ENCODE data around the gene KDM4D.

KDM4D gene

DNA sequence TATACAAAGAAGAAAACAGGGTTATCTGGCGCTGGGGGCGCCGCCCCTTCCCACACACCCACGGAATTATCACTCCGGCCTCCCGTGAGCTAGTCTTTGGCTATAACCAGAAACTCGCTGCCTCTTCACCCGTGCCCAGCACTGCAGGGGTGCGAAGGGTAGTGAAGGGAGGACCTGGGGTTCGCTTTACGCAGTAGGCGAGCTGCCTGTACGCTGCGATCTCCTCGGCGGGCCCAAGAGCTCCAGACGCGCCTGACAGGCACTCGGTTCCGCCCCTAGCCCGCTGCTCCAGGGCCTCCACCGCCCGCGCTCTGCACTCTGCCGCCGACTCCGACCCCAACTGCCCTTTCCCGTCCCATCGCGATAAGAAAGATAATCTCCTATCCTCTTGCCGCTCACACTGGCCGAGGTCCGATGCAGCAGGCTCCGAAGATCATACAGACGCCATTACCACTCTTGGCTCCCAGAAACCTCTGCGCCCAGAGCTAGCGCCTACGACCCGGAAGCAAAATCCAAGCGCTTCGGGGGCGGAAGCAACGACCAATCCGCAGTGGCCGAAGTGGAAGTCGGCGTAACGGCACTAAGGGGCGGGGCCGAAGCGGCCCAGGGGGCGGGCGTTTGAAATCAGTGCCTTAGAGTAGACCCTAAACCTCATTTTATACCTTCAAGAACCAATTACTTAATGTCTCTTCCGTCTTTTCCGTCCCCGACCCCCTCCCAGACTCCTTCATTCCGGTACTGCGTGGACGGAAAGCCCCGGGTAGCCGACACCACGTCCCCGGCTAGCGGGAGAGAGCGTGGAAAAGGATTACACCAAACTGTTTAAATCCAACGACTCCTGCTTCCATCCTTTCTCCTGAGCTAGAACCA lies at the start of gene KDM4D, which contains the start of gene CWC15:
Gene KDM4D, plus strand, starts transcription at position 611 of the 870 bp plus-strand sequence. CDS start 23,664 bp downstream, outside the sequence.
Gene CWC15, minus strand, starts transcription at position 458 of the 870 bp plus-strand sequence. CDS start 1,371 bp downstream, outside the sequence.
- H3K4me3 ChIP-seq (ENCODE audit: low read depth, low read length), result peak within 1 kb of the TSS; percentile 90
- TF ChIP-seq, protein P1, sequence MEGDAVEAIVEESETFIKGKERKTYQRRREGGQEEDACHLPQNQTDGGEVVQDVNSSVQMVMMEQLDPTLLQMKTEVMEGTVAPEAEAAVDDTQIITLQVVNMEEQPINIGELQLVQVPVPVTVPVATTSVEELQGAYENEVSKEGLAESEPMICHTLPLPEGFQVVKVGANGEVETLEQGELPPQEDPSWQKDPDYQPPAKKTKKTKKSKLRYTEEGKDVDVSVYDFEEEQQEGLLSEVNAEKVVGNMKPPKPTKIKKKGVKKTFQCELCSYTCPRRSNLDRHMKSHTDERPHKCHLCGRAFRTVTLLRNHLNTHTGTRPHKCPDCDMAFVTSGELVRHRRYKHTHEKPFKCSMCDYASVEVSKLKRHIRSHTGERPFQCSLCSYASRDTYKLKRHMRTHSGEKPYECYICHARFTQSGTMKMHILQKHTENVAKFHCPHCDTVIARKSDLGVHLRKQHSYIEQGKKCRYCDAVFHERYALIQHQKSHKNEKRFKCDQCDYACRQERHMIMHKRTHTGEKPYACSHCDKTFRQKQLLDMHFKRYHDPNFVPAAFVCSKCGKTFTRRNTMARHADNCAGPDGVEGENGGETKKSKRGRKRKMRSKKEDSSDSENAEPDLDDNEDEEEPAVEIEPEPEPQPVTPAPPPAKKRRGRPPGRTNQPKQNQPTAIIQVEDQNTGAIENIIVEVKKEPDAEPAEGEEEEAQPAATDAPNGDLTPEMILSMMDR (IDR thresholded peaks at IDR 0.05; ENCODE audit: borderline replicate concordance, insufficient read depth, low read depth, low read length), result no peak

DNA sequence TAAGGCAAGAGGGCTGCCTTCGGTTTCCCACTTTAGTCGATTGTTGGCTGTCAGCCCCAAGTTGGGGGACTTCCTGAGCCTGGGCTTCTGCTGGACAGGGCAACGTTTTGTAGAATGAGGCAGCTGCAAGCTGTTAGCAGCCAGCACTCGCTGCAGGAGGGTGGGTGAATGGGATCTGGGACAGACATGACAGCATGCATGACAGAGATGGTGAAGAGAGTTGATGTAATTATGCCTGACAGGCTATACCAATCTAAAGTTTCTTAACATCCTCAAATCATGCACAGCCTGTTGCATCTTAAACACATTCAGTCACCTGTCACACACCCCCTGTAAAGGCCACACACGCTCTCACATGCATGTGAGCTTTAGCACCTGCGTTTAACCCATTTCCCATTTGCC lies 49.3 kb upstream of the KDM4D start:
- TF ChIP-seq, protein P1 (IDR thresholded peaks at IDR 0.05; ENCODE audit: borderline replicate concordance, insufficient read depth, low read depth, low read length), result no peak
- no peak overlapping the region for H3K4me3 ChIP-seq (ENCODE audit: low read depth, low read length)

GRCh38 chr11:94924612-94925011 lies 48.9 kb upstream of the KDM4D start:
- no peak overlapping the region for H3K4me3 ChIP-seq (ENCODE audit: low read depth, low read length)
- TF ChIP-seq, protein P1 (IDR thresholded peaks at IDR 0.05; ENCODE audit: borderline replicate concordance, insufficient read depth, low read depth, low read length), result no peak

- TF ChIP-seq, protein P1 (IDR thresholded peaks at IDR 0.05; ENCODE audit: borderline replicate concordance, insufficient read depth, low read depth, low read length), result no peak
- no peak overlapping the region for H3K4me3 ChIP-seq (ENCODE audit: low read depth, low read length)
These were observed 47.9 kb upstream of the KDM4D start for GRCh38 chr11:94925422-94926270.

DNA sequence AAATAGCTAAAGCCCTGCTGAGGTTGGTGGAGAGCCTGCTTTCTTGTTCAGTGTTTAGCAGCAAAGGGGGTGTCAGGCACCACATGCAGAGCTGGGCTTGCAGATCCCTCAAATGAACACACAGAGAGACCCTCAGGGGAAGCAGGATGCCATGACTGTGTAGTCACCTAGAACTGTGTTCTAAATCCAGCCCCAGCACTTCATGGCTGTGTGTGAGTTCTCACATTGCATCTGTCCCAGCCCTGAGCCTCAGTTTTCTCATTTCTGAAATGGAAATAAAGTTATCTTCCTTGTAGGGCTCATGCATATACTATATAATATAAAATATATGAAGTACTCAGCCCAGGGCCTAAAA lies 47.3 kb upstream of the KDM4D start:
- H3K4me3 ChIP-seq (ENCODE audit: low read depth, low read length), result no peak overlapping the region
- TF ChIP-seq, protein P1 (IDR thresholded peaks at IDR 0.05; ENCODE audit: borderline replicate concordance, insufficient read depth, low read depth, low read length), result no peak

- no peak overlapping the region for H3K4me3 ChIP-seq (ENCODE audit: low read depth, low read length)
- TF ChIP-seq, protein P1 (IDR thresholded peaks at IDR 0.05; ENCODE audit: borderline replicate concordance, insufficient read depth, low read depth, low read length), result no peak
These were observed 46.7 kb upstream of the KDM4D start for GRCh38 chr11:94926698-94927237.
